H1 (cell line): ENCODE measurements around the gene RASAL2. TPM values are rescaled to one million over a fixed set of nuclear protein-coding genes. Genes with fewer than 3 reads are reported as not detected.

Experiments used
- CTCF ChIA-PET: fragments of 300-600 bp; sonication (Branson Sonifier 250); formaldehyde crosslinking; loops from one replicate; lab custom pipeline; 2021; ENCODE audit not compliant: partially characterized antibody; lab: Charles Lee
- POLR2A ChIA-PET: fragments of 300-600 bp; sonication (Branson Sonifier 250); formaldehyde crosslinking; loops from one replicate; lab custom pipeline; 2021; ENCODE audit warnings: inconsistent platforms; ENCODE audit not compliant: partially characterized antibody; lab: Charles Lee
- DNase-seq, 2 experiments: peaks; one replicate each; pipeline versions ENCODE4 v3.0.0 to v3.0.0-alpha.2; 2010 to 2022; ENCODE audit warnings: low spot score in 2 of 2, low read depth in 1 of 2, mixed read lengths in 1 of 2
- FAIRE-seq: peaks from 2 replicates; lab custom pipeline; 2011; peaks lifted over from hg19 to GRCh38; lab: Jason Lieb, UNC
- H2AFZ ChIP-seq: 2 replicates; pipeline ENCODE4 v1.8.1; 2012; ENCODE audit warnings: low read length, inconsistent platforms
- H2AK5ac ChIP-seq: 2 replicates; pipeline ENCODE4 v1.6.1; 2013; ENCODE audit warnings: low read depth, low read length
- H2BK120ac ChIP-seq: replicated peaks from 2 replicates; pipeline ENCODE3; 2013; ENCODE audit warnings: low read depth, low read length, inconsistent platforms
- H2BK12ac ChIP-seq: 2 replicates; pipeline ENCODE4 v1.6.1; 2013; ENCODE audit warnings: low read depth, low read length
- H2BK15ac ChIP-seq: 2 replicates; pipeline ENCODE4 v1.6.1; 2013; ENCODE audit warnings: low read length
- H2BK20ac ChIP-seq: 2 replicates; pipeline ENCODE4 v1.6.1; 2013; ENCODE audit warnings: low read length
- H2BK5ac ChIP-seq: 2 replicates; pipeline ENCODE4 v1.6.1; 2013; ENCODE audit warnings: low read depth, low read length
- H3K14ac ChIP-seq: 2 replicates; pipeline ENCODE4 v1.6.1; 2013; ENCODE audit warnings: inconsistent platforms; ENCODE audit not compliant: insufficient read length
- H3K18ac ChIP-seq: 2 replicates; pipeline ENCODE4 v1.6.1; 2013; ENCODE audit warnings: low read length; ENCODE audit errors: extremely low read depth
- H3K23ac ChIP-seq: 2 replicates; pipeline ENCODE4 v1.6.1; 2013; ENCODE audit warnings: inconsistent platforms; ENCODE audit not compliant: insufficient read length
- H3K23me2 ChIP-seq: 2 replicates; pipeline ENCODE4 v1.6.1; 2013; ENCODE audit warnings: low read depth, low read length
- H3K27ac ChIP-seq: 2 replicates; pipeline ENCODE4 v1.6.1; 2011; ENCODE audit warnings: low read depth, low read length, inconsistent platforms
- H3K27me3 ChIP-seq, 4 experiments: replicated peaks in 1 of 4; 1 replicate in 1 of 4; 2 replicates in 3 of 4; pipeline versions ENCODE4 v1.6.1 to v1.8.1; 2011 to 2013; ENCODE audit warnings: low read length in 3 of 4, mild to moderate bottlenecking in 3 of 4, inconsistent platforms in 2 of 4, mixed read lengths in 2 of 4, moderate library complexity in 1 of 4; ENCODE audit not compliant: control insufficient read depth in 3 of 4, insufficient read depth in 3 of 4; ENCODE audit errors: extremely low read depth in 1 of 4
- H3K36me3 ChIP-seq, 4 experiments: 2 replicates each; pipeline versions ENCODE4 v1.6.1 to v1.8.1; 2011 to 2013; ENCODE audit warnings: mild to moderate bottlenecking in 4 of 4, low read length in 3 of 4, moderate library complexity in 2 of 4, control low read depth in 1 of 4, inconsistent platforms in 1 of 4; ENCODE audit not compliant: insufficient read depth in 4 of 4, control insufficient read depth in 2 of 4
- H3K4ac ChIP-seq: replicated peaks from 2 replicates; pipeline ENCODE3; 2013; ENCODE audit warnings: low read length, low read depth, mixed read lengths, inconsistent platforms; ENCODE audit not compliant: insufficient read length
- H3K4me1 ChIP-seq, 4 experiments: replicated peaks in 1 of 4; 1 replicate in 1 of 4; 2 replicates in 3 of 4; pipeline versions ENCODE4 v1.6.1 to v1.8.1; 2011 to 2013; ENCODE audit warnings: low read length in 3 of 4, inconsistent platforms in 2 of 4, mixed read lengths in 1 of 4; ENCODE audit not compliant: insufficient read depth in 4 of 4, control insufficient read depth in 3 of 4
- H3K4me2 ChIP-seq, 2 experiments: 2 replicates each; pipeline versions ENCODE4 v1.6.1 to v1.8.1; 2011 to 2013; ENCODE audit warnings: low read depth in 2 of 2, low read length in 2 of 2, control low read depth in 1 of 2, inconsistent platforms in 1 of 2, mild to moderate bottlenecking in 1 of 2; ENCODE audit not compliant: insufficient read depth in 1 of 2
- H3K4me3 ChIP-seq, 4 experiments: fragments of 200-600, 300-600 bp in 1 of 4; sonication (generic), shearing (Covaris generic), sonication (Bioruptor Twin) in 1 of 4; 2 replicates each; pipeline versions ENCODE4 v1.5.1 to v1.8.1; 2011 to 2016; ENCODE audit warnings: low read length in 4 of 4, low read depth in 3 of 4, control low read depth in 2 of 4, inconsistent platforms in 2 of 4, mild to moderate bottlenecking in 2 of 4, mixed read lengths in 1 of 4, moderate library complexity in 1 of 4; ENCODE audit not compliant: insufficient read depth in 2 of 4; ENCODE audit errors: extremely low read depth in 1 of 4
- H3K56ac ChIP-seq: replicated peaks from 2 replicates; pipeline ENCODE3; 2013; ENCODE audit warnings: low read depth, mild to moderate bottlenecking, mixed read lengths, low read length, inconsistent platforms; ENCODE audit not compliant: insufficient read length
- H3K79me1 ChIP-seq: 2 replicates; pipeline ENCODE4 v1.6.1; 2013; ENCODE audit warnings: low read depth, low read length, control low read depth
- H3K79me2 ChIP-seq, 2 experiments: 2 replicates each; pipeline versions ENCODE4 v1.6.1 to v1.8.1; 2012 to 2013; ENCODE audit warnings: low read length in 2 of 2, mild to moderate bottlenecking in 2 of 2, inconsistent platforms in 1 of 2; ENCODE audit not compliant: insufficient read depth in 2 of 2, control insufficient read depth in 1 of 2
- H3K9ac ChIP-seq, 4 experiments: replicated peaks in 1 of 4; 1 replicate in 1 of 4; 2 replicates in 3 of 4; pipeline versions ENCODE4 v1.6.1 to v1.8.1; 2011 to 2013; ENCODE audit warnings: low read depth in 3 of 4, low read length in 3 of 4, control low read depth in 2 of 4, mild to moderate bottlenecking in 2 of 4, moderate library complexity in 2 of 4, inconsistent platforms in 1 of 4; ENCODE audit errors: extremely low read depth in 1 of 4
- H3K9me3 ChIP-seq, 2 experiments: 2 replicates each; pipeline versions ENCODE4 v1.6.1 to v1.8.1; 2012 to 2013; ENCODE audit warnings: mild to moderate bottlenecking in 2 of 2, moderate library complexity in 2 of 2, control low read depth in 1 of 2, inconsistent platforms in 1 of 2, low read depth in 1 of 2, low read length in 1 of 2, mixed read lengths in 1 of 2; ENCODE audit not compliant: insufficient read depth in 2 of 2
- H4K20me1 ChIP-seq, 2 experiments: replicated peaks in 1 of 2; 2 replicates each; pipeline versions ENCODE3 to v1.8.1; 2011 to 2013; ENCODE audit warnings: inconsistent platforms in 2 of 2, low read length in 2 of 2, mild to moderate bottlenecking in 1 of 2; ENCODE audit not compliant: insufficient read depth in 2 of 2, control insufficient read depth in 1 of 2
- H4K5ac ChIP-seq: 2 replicates; pipeline ENCODE4 v1.6.1; 2013; ENCODE audit warnings: low read length, low read depth, mixed read lengths, inconsistent platforms; ENCODE audit not compliant: insufficient read length
- H4K8ac ChIP-seq: 2 replicates; pipeline ENCODE4 v1.8.0; 2013; ENCODE audit warnings: mild to moderate bottlenecking, moderate library complexity, low read length, inconsistent platforms; ENCODE audit not compliant: insufficient read depth; ENCODE audit errors: extremely low read depth
- H4K91ac ChIP-seq: replicated peaks from 2 replicates; pipeline ENCODE3; 2013; ENCODE audit warnings: low read length, mixed read lengths, inconsistent platforms; ENCODE audit not compliant: insufficient read length
- CBX5 ChIP-seq: fragments of 300-800, 300-1000 bp; sonication (generic); IDR thresholded peaks from 2 replicates; pipeline ENCODE4 v1.7.1; 2016; ENCODE audit warnings: antibody characterized with exemption, low read length, low read depth
- MAFK ChIP-seq: IDR thresholded peaks from 2 replicates; pipeline ENCODE4 v1.6.1; 2012; ENCODE audit warnings: low read depth, mild to moderate bottlenecking, improper control_type of control experiment, low read length
- TEAD4 ChIP-seq: IDR thresholded peaks from 2 replicates; pipeline ENCODE4 v1.6.1; 2012; ENCODE audit warnings: low read depth, low read length, inconsistent platforms, mixed read lengths
- WGBS, 2 experiments: shearing (Covaris generic) in 1 of 2; methylation state at CpG; one replicate each; pipeline versions ENCODE4 v1.1.6 to v1.1.7; 2013 to 2015; ENCODE audit warnings: low lambda C conversion rate in 2 of 2, mixed read lengths in 2 of 2, inconsistent platforms in 1 of 2, low coverage in 1 of 2, missing lambda C conversion rate in 1 of 2; ENCODE audit not compliant: insufficient replicate concordance in 2 of 2, insufficient coverage in 1 of 2, insufficient read length in 1 of 2; ENCODE audit errors: extremely low coverage in 1 of 2, missing lambda C conversion rate in 1 of 2; 5-methylcytosine and 5-hydroxymethylcytosine counted together
- polyA plus RNA-seq, 7 experiments: library from polyadenylated mRNA; depleted of rRNA in 3 of 7; stranded (reverse) in 5 of 7; unstranded in 2 of 7; fragments of >200 nt in 5 of 7; fragments of 200-250 nt in 2 of 7; gene quantifications; 1 replicate in 5 of 7; 2 replicates in 1 of 7; 4 replicates in 1 of 7; pipeline versions ENCODE4 v1.2.1 to v1.2.3, GENCODE V29; 2011 to 2013; ENCODE audit warnings: missing spikeins in 2 of 7, mixed read lengths in 2 of 7
- total RNA-seq: library from RNA; stranded (reverse); fragmentation: NEBNext Ultra II Directional; extraction: Animal tissue kit (Norgen Biotek cat#: 25700); gene quantifications from 2 replicates; pipeline ENCODE4 v1.2.1, GENCODE V29; 2021

Gene RASAL2
- total and polyA plus RNA-seq, 2 of the 8 experiments (the other 6 are each of a cell fraction or from before 2014, with no cell fraction given): 15.9 to 32.5 TPM

GRCh38 chr1:178531887-178532286 is 438.0 kb downstream of the RASAL2 start:
- peaks cover 0 to 2% (median under 1%) of the 10 kb centered on the region in 4 experiments; a peak in 1 of 7 replicates for H3K4me1 ChIP-seq
- TF ChIP-seq TEAD4: no peak
- no peak for TF ChIP-seq CBX5
- no peak for TF ChIP-seq MAFK
- H2AK5ac ChIP-seq: no peak overlapping the region
- H4K5ac ChIP-seq: no peak overlapping the region
- no peaks in the 10 kb centered on the region for H3K9me3 ChIP-seq
- no peak overlapping the region for H3K14ac ChIP-seq
- H2BK5ac ChIP-seq: no peak overlapping the region
- no peak overlapping the region for H3K4me3 ChIP-seq
- no peaks in the 10 kb centered on the region for H4K20me1 ChIP-seq
- H3K79me2 ChIP-seq: no peaks in the 10 kb centered on the region
- peak overlapping the region; percentile 79; the same call in 1 of the 2 replicates for H2AFZ ChIP-seq
- H2BK20ac ChIP-seq: no peak overlapping the region
- H4K8ac ChIP-seq: peak overlapping the region; percentile 22; the same call in 1 of the 2 replicates
- H2BK15ac ChIP-seq: no peak overlapping the region
- POLR2A ChIA-PET: interaction anchor here (0.6 kb wide), 1 partner anchor 471 kb away, joined by 3 read pairs; no protein-coding TSS in a partner anchor
- CTCF ChIA-PET: interaction anchor here (0.8 to 16.8 kb wide), 18 partner anchors 8 to 564 kb away, joined by 3 to 238 read pairs (median 4); no protein-coding TSS in a partner anchor
- H3K36me3 ChIP-seq: no peaks in the 10 kb centered on the region
- H3K9ac ChIP-seq: no peak overlapping the region
- no peak overlapping the region for H3K18ac ChIP-seq
- DNase-seq (no peak), FAIRE-seq (no peak)
- no peaks in the 10 kb centered on the region for H3K27me3 ChIP-seq
- no peak overlapping the region for H3K23ac ChIP-seq
- H3K27ac ChIP-seq: no peak overlapping the region
- 91% methylated on average over 10 of the region's 10 CpGs; no CpG with 5 or more reads in 1 of the 2 experiments for WGBS, 2 experiments
- H4K91ac ChIP-seq: no peak overlapping the region
- H3K23me2 ChIP-seq: no peaks in the 10 kb centered on the region
- H3K4me2 ChIP-seq: no peak overlapping the region
- no peak overlapping the region for H2BK12ac ChIP-seq
- no peak overlapping the region for H2BK120ac ChIP-seq
- no peak overlapping the region for H3K56ac ChIP-seq
- H3K79me1 ChIP-seq: no peaks in the 10 kb centered on the region
- no peak overlapping the region for H3K4ac ChIP-seq
